EL (cell line): ENCODE data around the gene KCTD18.

ENCODE experiments used
- DNase-seq: peaks from one replicate; pipeline ENCODE4 v3.0.0-alpha.2; 2016

KCTD18 gene

GRCh38 chr2:200509612-200510433, at the start of gene KCTD18:
KCTD18 (minus strand) TSS chr2:200510068; CDS start chr2:200507016, 3,052 bp downstream.
- peak; percentile 85 for DNase-seq

GRCh38 chr2:200540793-200541192, 30.9 kb upstream of the KCTD18 start:
- no peak for DNase-seq

- no peak for DNase-seq
Measured at GRCh38 chr2:200538139-200538538, 28.3 kb upstream of the KCTD18 start.

- no peak for DNase-seq
Measured at GRCh38 chr2:200534572-200534971, 24.7 kb upstream of the KCTD18 start.

- no peak for DNase-seq
Measured at GRCh38 chr2:200533754-200534153, 23.9 kb upstream of the KCTD18 start.

GRCh38 chr2:200528228-200528627, 18.4 kb upstream of the KCTD18 start:
- no peak for DNase-seq

GRCh38 chr2:200525882-200526651, 16.2 kb upstream of the KCTD18 start, which contains the start of gene SGO2:
SGO2 (plus strand) TSS chr2:200526207; CDS start chr2:200532976, 6,769 bp downstream.
- DNase-seq: peak; percentile 96

GRCh38 chr2:200525551-200525881, 15.6 kb upstream of the KCTD18 start:
- DNase-seq: no peak

GRCh38 chr2:200525066-200525465, 15.2 kb upstream of the KCTD18 start:
- no peak for DNase-seq

- DNase-seq: no peak
Measured at GRCh38 chr2:200523604-200524003, 13.7 kb upstream of the KCTD18 start.

- no peak for DNase-seq
Measured at GRCh38 chr2:200523158-200523557, 13.3 kb upstream of the KCTD18 start.

GRCh38 chr2:200515155-200515554, 5.3 kb upstream of the KCTD18 start:
- DNase-seq: no peak

GRCh38 chr2:200509235-200509611, 645 bp downstream of the KCTD18 start:
- DNase-seq: peak; percentile 19

- DNase-seq: no peak
Measured at GRCh38 chr2:200507179-200507578, 2.7 kb downstream of the KCTD18 start.

GRCh38 chr2:200506679-200507078, 3.2 kb downstream of the KCTD18 start:
- no peak for DNase-seq

GRCh38 chr2:200502196-200502595, 7.7 kb downstream of the KCTD18 start:
- DNase-seq: no peak

GRCh38 chr2:200498402-200499162, 11.3 kb downstream of the KCTD18 start:
- DNase-seq: no peak

- DNase-seq: no peak
Measured at GRCh38 chr2:200496696-200497095, 13.2 kb downstream of the KCTD18 start.

GRCh38 chr2:200494048-200494447, 15.8 kb downstream of the KCTD18 start:
- no peak for DNase-seq

- DNase-seq: no peak
Measured at GRCh38 chr2:200492656-200493055, 17.2 kb downstream of the KCTD18 start.

- no peak for DNase-seq
Measured at GRCh38 chr2:200490001-200490400, 19.9 kb downstream of the KCTD18 start.

GRCh38 chr2:200488169-200488568, 21.7 kb downstream of the KCTD18 start:
- DNase-seq: no peak

GRCh38 chr2:200486529-200486928, 23.3 kb downstream of the KCTD18 start:
- DNase-seq: no peak
